ENCODE data around the gene NDUFA8. TPM values are rescaled to one million over a fixed set of nuclear protein-coding genes. Genes with fewer than 3 reads are reported as not detected.

The NDUFA8 gene
- total RNA-seq, 4 donors from 2014 or later = 40.6 to 48.0 (median 45.7) TPM

- 27 to 40% methylated on average over 16 of the region's 16 CpGs for WGBS, 2 donors
- no peaks in the 10 kb centered on the region for H3K36me3 ChIP-seq
- intact Hi-C loops (cut with DNase I) = no loop called here
- DNase-seq = peak; percentile 20
- TF ChIP-seq, protein P1, sequence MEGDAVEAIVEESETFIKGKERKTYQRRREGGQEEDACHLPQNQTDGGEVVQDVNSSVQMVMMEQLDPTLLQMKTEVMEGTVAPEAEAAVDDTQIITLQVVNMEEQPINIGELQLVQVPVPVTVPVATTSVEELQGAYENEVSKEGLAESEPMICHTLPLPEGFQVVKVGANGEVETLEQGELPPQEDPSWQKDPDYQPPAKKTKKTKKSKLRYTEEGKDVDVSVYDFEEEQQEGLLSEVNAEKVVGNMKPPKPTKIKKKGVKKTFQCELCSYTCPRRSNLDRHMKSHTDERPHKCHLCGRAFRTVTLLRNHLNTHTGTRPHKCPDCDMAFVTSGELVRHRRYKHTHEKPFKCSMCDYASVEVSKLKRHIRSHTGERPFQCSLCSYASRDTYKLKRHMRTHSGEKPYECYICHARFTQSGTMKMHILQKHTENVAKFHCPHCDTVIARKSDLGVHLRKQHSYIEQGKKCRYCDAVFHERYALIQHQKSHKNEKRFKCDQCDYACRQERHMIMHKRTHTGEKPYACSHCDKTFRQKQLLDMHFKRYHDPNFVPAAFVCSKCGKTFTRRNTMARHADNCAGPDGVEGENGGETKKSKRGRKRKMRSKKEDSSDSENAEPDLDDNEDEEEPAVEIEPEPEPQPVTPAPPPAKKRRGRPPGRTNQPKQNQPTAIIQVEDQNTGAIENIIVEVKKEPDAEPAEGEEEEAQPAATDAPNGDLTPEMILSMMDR (IDR thresholded peaks at IDR 0.05) = peak; percentile 82 to 87 (median 84)
- TF ChIP-seq POLR2A (IDR thresholded peaks at IDR 0.05) = no peak
- H3K4me1 ChIP-seq = peaks cover 0 to 15% (median 4%) of the 10 kb centered on the region in 3 donors
- no peak overlapping the region for H3K27ac ChIP-seq
- H3K4me3 ChIP-seq = peak overlapping the region in 1 of 4 donors; percentile 15
- H3K9me3 ChIP-seq = peaks cover 0 to 8% (median 0%) of the 10 kb centered on the region in 3 donors
- H3K27me3 ChIP-seq = no peaks in the 10 kb centered on the region
Measured at GRCh38 chr9:122099271-122099869, 60.2 kb downstream of the NDUFA8 start.

- WGBS, 2 donors = 56 to 60% methylated on average over 8 of the region's 8 CpGs
- TF ChIP-seq POLR2A (IDR thresholded peaks at IDR 0.05) = no peak
- TF ChIP-seq, protein P1 (IDR thresholded peaks at IDR 0.05) = no peak
- Histone ChIP-seq H3K27ac (peak overlapping the region in 2 of 4 donors; percentile 7 to 45), H3K27me3 (no peaks in the 10 kb centered on the region), H3K36me3 (no peaks in the 10 kb centered on the region), H3K4me1 (peaks cover 4 to 22% (median 8%) of the 10 kb centered on the region in 3 donors), H3K9me3 (no peaks in the 10 kb centered on the region), H3K4me3 (no peak overlapping the region)
- intact Hi-C loops (cut with DNase I) = no loop called here
- DNase-seq = no peak
Measured at GRCh38 chr9:122097679-122098315, 61.8 kb downstream of the NDUFA8 start.

DNA sequence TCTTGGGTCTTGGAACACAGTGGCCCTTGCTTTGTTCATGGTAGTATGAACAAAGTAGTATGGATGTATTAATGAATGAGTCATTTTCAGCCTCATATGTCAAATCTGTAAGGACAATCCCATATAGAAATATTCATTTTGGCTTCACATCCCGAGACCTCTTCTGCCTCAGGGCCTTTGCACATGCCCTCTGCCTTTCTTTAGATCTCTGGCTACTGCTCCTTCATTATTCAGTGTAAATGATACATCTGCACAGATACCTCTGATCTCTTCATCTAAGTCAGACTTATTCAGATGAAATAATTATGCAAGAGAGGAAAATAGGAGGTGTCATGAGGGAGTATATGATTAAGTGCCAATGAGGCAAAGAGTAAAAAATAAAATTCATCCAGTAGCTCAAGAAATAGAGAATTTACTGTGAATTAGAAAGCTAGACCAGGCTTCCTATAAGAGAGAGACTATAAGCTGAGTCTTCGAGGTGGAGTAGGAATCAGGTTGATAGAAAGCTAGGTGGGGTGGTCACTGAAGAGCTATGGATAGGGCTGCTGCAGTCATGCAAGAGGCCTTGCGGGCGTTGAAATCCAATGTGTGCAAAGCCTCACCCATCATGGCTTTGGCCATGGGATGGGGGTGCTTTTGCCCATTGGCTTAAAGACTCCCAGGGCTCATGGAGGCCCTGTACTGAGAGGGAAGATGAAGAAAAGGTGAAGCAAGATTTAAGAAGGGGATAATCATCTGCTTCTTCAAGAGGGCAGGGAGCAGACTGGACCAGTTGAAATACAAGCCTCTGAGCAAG, 62.8 kb downstream of the NDUFA8 start:
- Histone ChIP-seq H3K9me3 (no peaks in the 10 kb centered on the region), H3K27ac (peak overlapping the region in 1 of 4 donors; percentile 45), H3K27me3 (no peaks in the 10 kb centered on the region), H3K36me3 (no peaks in the 10 kb centered on the region), H3K4me3 (no peak overlapping the region), H3K4me1 (peaks cover 9 to 31% (median 16%) of the 10 kb centered on the region in 3 donors)
- no peak for DNase-seq
- TF ChIP-seq POLR2A (IDR thresholded peaks at IDR 0.05) = no peak
- TF ChIP-seq, protein P1 (IDR thresholded peaks at IDR 0.05) = no peak
- intact Hi-C loops (cut with DNase I) = no loop called here
- 64 to 80% methylated on average over 4 of the region's 4 CpGs for whole genome bisulfite sequencing, 2 donors

DNA sequence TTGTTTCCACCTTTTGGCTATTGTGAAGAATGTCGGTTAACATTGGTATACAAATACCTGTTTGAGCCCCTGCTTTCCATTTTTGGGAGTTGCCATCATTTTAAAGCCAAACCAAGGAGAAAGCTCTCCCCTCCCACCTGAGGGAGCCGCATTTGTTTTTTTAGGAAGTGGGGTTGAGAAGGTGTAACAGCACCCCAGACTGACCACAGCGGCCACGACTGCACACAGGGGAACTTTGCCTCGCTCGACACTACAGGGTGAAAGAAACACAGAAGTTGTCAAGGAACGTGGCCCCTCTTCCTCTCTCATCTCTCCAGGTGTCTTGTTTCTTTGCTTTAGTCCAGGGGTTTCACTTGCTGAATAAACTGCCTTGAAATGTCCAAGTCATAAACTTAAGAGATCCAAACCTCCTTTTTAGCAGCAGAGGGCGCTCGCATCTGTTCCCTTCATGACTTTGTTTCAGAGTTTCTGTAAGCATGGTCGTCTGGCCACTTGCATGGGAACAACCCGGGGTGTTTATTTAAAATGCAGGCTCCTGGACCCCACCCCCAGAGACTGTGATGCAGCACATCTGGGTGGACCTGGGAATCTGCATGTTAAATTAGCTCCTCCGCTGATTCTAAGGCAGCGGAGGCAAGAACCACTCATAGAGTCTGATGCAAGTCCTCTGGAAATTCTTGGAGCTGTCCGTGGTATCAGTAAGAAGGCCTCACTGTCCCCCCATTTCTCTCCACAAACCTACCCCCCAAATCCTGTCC, 64.4 kb downstream of the NDUFA8 start:
- peaks cover 20 to 47% (median 23%) of the 10 kb centered on the region in 3 donors for H3K4me1 ChIP-seq
- H3K4me3 ChIP-seq = no peak overlapping the region
- DNase-seq = no peak
- 22 to 32% methylated on average over 12 to 14 of the region's 14 CpGs for WGBS, 2 donors
- no peak for TF ChIP-seq POLR2A (IDR thresholded peaks at IDR 0.05)
- TF ChIP-seq, protein P1 (IDR thresholded peaks at IDR 0.05) = peak in 5 of 6 experiments; percentile 37 to 64 (median 41)
- H3K36me3 ChIP-seq = no peaks in the 10 kb centered on the region
- no peaks in the 10 kb centered on the region for H3K9me3 ChIP-seq
- no peak overlapping the region for H3K27ac ChIP-seq
- H3K27me3 ChIP-seq = no peaks in the 10 kb centered on the region
- intact Hi-C loops (cut with DNase I) = no loop called here

Small RNA genes lying within 50 kb of the gene (small RNA-seq; reads per million reads assigned to genes)
- 0 reads per million in 4 donors for gene MIR4478

Other genes starting within 250 kb of the NDUFA8 start
- gene TTLL11, start 66.5 kb downstream of the NDUFA8 start, total RNA-seq = 10 to 100 TPM in 2 of 4 donors, 1 to 10 TPM in 2; 3.2 to 11.8 (median 9.0) TPM
- not detected for gene MORN5, start 129 bp upstream of the NDUFA8 start, total RNA-seq
- gene LHX6, start 69.2 kb upstream of the NDUFA8 start, total RNA-seq = 1 to 10 TPM in 1 of 4 donors, under 1 TPM in 2, not detected in 1; 0.53 to 4.6 (median 0.95) TPM
- gene RBM18, start 105.1 kb upstream of the NDUFA8 start, total RNA-seq = 10 to 100 TPM in 1 of 4 donors, 1 to 10 TPM in 3; 2.5 to 16.9 (median 8.2) TPM
- 10 to 100 TPM; 23.9 to 48.6 (median 40.4) TPM for gene MRRF, start 105.1 kb upstream of the NDUFA8 start, total RNA-seq
- 10 to 100 TPM; 15.6 to 36.1 (median 30.3) TPM for gene PTGS1, start 211.2 kb upstream of the NDUFA8 start, total RNA-seq